ENCODE results near the gene FPGS.

DNA sequence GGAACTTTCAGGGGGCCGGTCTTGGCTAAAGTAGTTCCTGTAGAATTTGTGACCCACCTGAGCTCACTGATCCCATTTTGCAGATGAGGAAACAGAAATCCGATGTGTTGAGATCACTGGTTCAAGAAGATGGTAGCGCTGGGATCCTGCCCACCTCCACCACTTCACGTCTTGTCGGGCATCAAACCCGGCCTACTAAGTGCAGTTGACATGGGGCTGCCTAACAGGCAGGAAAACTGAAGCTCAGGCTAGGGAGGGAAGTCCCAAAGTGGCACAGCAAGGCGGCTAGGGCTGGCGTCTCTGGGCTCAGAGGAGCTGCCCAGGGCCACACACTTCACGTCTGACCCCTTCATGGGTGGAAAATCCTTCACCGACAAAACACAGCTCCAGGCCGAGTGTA lies 52.3 kb downstream of the FPGS start:
- TF ChIP-seq, protein P1, sequence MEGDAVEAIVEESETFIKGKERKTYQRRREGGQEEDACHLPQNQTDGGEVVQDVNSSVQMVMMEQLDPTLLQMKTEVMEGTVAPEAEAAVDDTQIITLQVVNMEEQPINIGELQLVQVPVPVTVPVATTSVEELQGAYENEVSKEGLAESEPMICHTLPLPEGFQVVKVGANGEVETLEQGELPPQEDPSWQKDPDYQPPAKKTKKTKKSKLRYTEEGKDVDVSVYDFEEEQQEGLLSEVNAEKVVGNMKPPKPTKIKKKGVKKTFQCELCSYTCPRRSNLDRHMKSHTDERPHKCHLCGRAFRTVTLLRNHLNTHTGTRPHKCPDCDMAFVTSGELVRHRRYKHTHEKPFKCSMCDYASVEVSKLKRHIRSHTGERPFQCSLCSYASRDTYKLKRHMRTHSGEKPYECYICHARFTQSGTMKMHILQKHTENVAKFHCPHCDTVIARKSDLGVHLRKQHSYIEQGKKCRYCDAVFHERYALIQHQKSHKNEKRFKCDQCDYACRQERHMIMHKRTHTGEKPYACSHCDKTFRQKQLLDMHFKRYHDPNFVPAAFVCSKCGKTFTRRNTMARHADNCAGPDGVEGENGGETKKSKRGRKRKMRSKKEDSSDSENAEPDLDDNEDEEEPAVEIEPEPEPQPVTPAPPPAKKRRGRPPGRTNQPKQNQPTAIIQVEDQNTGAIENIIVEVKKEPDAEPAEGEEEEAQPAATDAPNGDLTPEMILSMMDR (IDR thresholded peaks at IDR 0.05): no peak
- TF ChIP-seq POLR2A (IDR thresholded peaks at IDR 0.05): no peak

All from testis (tissue), 2 donors.